GM21528 (cell line): ENCODE data around the gene PAX7.
"Not testable (repeated sequence)": the region's sequence is repeated elsewhere in the genome, so short reads cannot be mapped to it uniquely, and the experiment has no call there.

Source experiments
- ATAC-seq: cut with Tn5 transposase; IDR thresholded peaks from one replicate; pipeline ENCODE4 v1.9.1; 2021; ENCODE audit warnings: mild to moderate bottlenecking, moderate library complexity; ENCODE audit not compliant: unreplicated experiment, low FRiP score

Gene PAX7

GRCh38 chr1:18694289-18694688, 63.6 kb downstream of the PAX7 start:
- ATAC-seq: not testable (repeated sequence)

GRCh38 chr1:18697541-18697940, 66.9 kb downstream of the PAX7 start:
- ATAC-seq: no peak

- no peak for ATAC-seq
Observed at GRCh38 chr1:18700530-18700929, 69.9 kb downstream of the PAX7 start.

- no peak for ATAC-seq
Observed at GRCh38 chr1:18701183-18701582, 70.5 kb downstream of the PAX7 start.

GRCh38 chr1:18703041-18703621, 72.5 kb downstream of the PAX7 start:
- ATAC-seq: no peak

GRCh38 chr1:18705811-18706210, 75.2 kb downstream of the PAX7 start:
- no peak for ATAC-seq

- ATAC-seq: no peak
Observed at GRCh38 chr1:18707696-18708257, 77.1 kb downstream of the PAX7 start.

- no peak for ATAC-seq
Observed at GRCh38 chr1:18710002-18710401, 79.4 kb downstream of the PAX7 start.

- no peak for ATAC-seq
Observed at GRCh38 chr1:18711003-18711402, 80.4 kb downstream of the PAX7 start.

GRCh38 chr1:18711536-18712251, 81.0 kb downstream of the PAX7 start:
- ATAC-seq: no peak

GRCh38 chr1:18712252-18712600, 81.6 kb downstream of the PAX7 start:
- ATAC-seq: no peak

- ATAC-seq: no peak
Observed at GRCh38 chr1:18714404-18715175, 83.9 kb downstream of the PAX7 start.

- ATAC-seq: no peak
Observed at GRCh38 chr1:18716112-18716784, 85.6 kb downstream of the PAX7 start.

GRCh38 chr1:18716785-18717678, 86.4 kb downstream of the PAX7 start:
- no peak for ATAC-seq

GRCh38 chr1:18719786-18720451, 89.3 kb downstream of the PAX7 start:
- no peak for ATAC-seq

- no peak for ATAC-seq
Observed at GRCh38 chr1:18721041-18721440, 90.4 kb downstream of the PAX7 start.

GRCh38 chr1:18721776-18722175, 91.1 kb downstream of the PAX7 start:
- ATAC-seq: no peak

GRCh38 chr1:18722270-18722669, 91.6 kb downstream of the PAX7 start:
- no peak for ATAC-seq

GRCh38 chr1:18723206-18723605, 92.6 kb downstream of the PAX7 start:
- no peak for ATAC-seq
